Measurements from ENCODE around the gene MYH3.

GRCh38 chr17:10648381-10648780 is 8.7 kb downstream of the MYH3 start:
- TF ChIP-seq CTCF (IDR thresholded peaks at IDR 0.05) = no peak
- TF ChIP-seq MAX (IDR thresholded peaks at IDR 0.05) = no peak
- no peak for TF ChIP-seq RAD21 (conservative IDR thresholded peaks at IDR 0.05 in 1 of 2, IDR thresholded peaks at IDR 0.05 in 1 of 2)
- TF ChIP-seq FOSB (CRISPR knock-in tag; IDR thresholded peaks at IDR 0.05) = no peak
- no peak for TF ChIP-seq SMC3 (IDR thresholded peaks at IDR 0.05)
- TF ChIP-seq ZNF302 (CRISPR knock-in tag; IDR thresholded peaks at IDR 0.05) = no peak
- no peak for TF ChIP-seq NFE2L2 (conservative IDR thresholded peaks at IDR 0.05; ENCODE audit: low read length)
- no peak for TF ChIP-seq HOXA7 (CRISPR knock-in tag; IDR thresholded peaks at IDR 0.05)
